GM18861 (cell line): Measurements from ENCODE around the gene SNX18.

Experiments used
- ATAC-seq: cut with Tn5 transposase; IDR thresholded peaks from one replicate; pipeline ENCODE4 v1.9.1; 2021; ENCODE audit not compliant: unreplicated experiment

The SNX18 gene

DNA sequence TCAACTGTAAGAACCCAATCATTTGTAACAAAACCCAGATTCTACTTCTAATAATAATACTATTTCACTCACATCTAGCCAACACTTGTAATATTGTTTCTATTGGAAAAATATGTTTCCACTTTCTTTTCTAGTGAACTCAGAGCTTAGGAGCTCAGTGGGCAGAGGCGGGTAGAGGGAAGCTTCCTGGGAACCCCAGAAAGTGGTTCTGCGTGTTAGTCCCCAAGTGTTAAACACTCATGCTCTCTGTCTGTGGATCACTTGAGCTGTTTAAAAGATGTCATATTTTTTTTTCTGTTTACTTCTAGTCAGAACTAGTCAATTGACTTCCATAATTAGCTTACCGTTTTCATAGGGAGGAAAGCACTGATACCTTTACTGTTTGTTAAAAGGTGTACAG is 20.6 kb downstream of the SNX18 start:
- no peak for ATAC-seq

DNA sequence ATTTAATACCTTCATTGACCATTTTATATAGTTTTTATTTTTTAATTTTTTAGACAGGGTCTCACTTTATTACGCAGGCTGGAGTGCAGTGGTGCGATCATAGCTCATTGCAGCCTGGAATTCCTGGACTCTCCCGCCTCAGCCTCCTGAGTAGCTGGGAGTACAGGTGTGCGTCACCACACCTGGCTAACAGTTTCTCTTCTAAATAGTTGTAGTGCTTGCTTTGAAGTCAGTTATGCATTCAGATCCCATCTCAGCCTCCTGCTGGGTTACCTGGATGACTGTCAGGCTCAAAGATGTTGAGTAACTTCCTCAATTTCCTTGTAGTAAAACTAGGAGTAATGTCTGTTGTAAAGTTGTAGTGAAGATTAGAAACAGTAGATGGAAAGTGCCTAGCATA is 21.4 kb downstream of the SNX18 start:
- ATAC-seq, result no peak

DNA sequence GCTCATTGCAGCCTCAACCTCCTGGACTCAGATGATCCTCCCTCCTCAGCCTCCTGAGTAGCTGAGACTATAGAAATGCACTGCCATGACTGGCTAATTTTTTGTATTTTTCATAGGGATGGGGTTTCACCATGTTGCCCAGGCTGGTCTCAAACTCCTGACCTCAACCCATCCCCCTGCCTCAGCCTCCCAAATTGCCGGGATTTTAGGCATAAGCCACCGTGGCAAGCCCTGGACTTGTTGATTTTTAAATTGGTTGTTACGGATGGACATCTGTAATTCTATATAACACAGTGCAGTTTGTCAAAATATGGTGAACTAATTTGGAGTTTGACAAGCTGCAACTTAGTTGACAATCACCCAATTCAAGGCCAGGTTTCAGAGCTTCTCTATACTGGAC is 22.7 kb downstream of the SNX18 start:
- ATAC-seq, result no peak

DNA sequence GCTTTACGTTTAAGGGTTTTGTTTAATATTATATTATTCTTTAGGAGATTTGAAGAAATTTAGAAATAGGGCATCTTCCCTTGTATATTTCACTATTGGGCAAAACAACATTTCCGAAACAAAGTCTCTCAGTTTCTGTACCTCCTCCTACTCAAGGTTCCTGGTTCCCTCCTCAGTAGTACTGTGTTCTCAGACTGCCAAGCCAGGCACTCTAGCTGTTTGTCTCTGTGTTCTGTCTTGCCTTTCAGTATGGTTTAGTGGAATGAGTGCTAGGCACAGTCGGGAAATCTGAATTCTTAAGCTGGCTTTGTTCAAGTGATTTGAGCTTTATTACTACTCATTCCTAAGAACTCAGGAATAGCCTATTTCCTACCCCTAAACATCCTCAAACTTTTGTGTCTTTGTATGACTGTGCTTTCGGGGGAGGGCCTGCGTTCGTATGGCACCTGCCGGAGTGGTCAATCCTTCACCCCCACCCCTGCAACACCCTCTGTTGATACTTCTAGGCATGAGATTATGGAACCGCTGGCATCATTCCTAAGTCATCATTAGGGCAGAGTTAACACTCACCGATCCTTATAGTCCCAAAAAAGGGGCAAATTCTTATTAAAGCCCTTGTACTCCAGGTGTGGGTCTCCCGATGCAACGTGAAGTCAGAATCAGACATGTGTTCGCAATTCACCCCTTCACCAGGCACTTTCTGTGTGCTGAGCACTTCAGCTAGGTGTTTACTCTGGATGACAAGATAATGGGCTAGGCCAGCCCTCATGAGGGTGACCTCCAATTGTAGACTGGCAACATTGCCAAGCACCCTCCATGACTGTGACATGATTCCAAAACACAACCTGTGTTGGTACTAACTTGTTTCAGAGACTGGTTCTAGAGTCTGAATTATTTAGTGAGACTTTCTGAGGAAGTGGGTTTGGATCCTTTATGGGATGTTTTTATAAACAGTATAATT is 24.5 kb downstream of the SNX18 start:
- no peak for ATAC-seq

DNA sequence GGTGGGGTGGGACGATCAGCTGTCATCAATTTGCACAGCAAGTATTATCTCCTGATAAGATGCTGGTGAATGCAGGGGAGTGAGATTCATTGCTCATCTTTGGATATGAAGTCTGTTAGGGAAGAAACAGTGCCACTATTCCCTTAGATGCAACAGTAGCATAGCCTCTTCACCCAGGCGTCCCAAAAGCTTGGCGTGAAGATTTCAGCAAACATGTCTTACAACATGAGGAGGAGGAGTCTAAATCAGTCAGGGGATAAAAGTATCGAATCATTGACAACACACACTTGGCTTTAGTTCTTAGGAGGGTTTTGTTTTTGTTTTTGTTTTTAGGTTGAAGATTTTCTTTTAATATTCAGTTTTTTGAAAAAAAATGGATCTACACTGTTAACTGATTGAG is 26.5 kb downstream of the SNX18 start:
- no peak for ATAC-seq

DNA sequence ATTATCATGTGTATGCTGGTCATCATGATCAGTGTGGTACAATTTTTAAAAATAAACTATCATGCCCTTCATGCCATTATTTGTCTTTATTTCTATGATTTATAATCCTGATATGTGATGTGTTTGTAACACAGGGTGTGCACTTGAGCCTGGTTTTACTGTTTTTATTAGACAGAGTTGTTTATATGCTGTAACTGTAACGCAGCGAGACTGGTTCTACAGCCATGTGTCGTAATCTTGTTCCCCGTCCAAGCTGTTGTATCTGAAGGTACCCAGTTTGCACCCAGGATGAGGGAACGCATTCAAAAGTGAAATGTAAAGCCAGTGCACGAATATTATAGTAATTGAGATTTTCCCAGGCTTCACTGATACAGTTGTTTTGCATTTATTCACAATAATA is 28.2 kb downstream of the SNX18 start:
- ATAC-seq, result no peak

DNA sequence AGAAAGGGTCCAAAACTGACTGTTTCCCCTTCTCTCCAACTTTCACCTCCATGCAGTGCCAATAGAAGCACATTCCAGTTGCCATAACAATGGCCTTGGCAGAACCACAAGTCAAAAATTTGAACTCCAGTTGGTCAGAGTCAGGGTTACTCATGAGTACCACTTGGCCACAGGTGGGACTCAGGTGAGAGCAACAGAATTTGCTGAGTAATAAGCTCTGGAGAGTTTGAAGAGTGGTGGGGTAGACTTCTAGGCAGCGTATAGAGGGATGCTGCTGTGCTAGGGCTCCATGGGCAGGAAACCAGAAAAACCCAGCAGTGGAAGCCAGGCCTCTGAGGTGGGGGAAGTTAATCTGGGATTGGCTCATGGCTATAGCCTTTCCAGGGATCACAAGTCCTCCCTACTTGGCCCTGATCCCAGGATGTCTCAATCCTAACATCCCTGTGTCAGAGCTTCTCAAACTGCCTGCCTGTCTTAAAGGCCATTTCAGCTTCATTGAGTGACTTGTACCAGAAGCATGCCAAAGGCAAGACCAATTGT is 30.2 kb downstream of the SNX18 start:
- no peak for ATAC-seq

DNA sequence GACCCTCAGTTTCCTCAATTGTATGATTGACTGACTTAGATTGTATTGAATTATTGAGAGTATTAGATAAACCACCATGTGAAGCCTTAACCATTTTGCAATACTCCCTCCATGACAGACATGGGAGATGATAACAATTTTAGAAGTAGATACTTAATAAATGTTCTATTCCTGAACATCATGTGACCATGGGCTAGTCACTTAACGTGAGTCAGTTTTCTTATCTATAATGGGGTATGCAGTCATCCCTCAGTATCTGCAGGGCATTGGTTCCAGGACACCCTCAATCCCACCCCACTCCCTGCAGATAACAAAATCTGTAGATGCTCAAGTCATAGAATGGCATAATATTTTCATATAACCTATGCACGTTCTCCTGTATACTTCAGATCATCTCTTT is 31.0 kb downstream of the SNX18 start:
- no peak for ATAC-seq

DNA sequence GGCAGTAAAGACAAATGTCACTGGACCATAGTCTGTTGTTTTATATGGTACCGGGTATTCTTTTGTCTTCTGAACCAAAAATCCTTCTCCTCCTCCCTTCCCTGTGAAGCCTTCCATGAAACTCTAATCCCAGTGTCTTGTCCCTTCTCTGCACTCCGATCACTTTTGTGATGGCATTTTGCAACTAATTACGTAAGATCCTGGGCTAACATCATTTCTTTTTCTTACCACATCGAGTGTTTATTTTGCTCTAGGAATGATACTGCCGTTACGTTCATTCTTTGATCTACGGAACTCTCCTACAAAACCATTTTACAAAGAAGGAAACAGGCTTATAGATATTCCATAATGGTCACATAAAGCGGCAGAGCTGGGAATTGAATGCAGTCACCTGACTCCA is 33.7 kb downstream of the SNX18 start:
- no peak for ATAC-seq

DNA sequence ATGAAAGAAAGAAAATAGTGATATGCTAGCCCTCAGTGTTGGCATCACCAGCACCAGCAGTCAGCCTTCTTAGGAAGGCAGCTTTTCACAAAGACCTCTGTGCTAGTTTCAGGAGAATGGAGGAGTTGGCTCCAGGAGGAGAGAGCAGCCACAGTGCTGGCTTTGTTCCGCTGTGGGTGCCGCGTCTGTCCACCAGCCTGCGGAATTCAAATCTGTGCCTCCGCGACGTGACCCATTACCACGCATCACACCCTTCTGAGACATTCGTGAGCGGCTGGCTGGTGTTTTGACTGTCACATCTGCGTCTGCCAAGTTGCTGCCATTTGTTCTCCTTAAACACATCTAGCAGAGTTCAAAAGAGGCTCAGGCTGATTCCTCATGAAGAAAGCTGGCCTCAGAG is 34.4 kb downstream of the SNX18 start:
- ATAC-seq, result no peak

DNA sequence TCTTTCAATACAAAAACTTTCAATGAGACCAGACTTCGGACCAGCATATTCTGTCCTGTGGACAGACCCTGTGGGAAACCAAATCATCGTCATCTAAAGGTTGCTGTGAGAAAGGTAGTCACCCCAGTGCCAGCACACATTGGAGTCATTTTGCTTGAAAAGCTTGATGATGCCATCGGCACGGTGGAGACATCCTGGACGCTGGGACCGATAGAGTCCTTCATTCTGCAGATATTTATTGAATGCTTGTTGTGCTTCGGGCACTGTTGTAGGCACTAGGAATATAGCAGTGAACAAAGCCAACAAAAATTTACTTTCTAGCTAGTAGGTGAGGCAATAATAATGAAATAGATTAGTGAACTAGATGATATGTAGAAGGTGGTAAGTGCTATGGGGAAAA is 34.9 kb downstream of the SNX18 start:
- ATAC-seq, result no peak

DNA sequence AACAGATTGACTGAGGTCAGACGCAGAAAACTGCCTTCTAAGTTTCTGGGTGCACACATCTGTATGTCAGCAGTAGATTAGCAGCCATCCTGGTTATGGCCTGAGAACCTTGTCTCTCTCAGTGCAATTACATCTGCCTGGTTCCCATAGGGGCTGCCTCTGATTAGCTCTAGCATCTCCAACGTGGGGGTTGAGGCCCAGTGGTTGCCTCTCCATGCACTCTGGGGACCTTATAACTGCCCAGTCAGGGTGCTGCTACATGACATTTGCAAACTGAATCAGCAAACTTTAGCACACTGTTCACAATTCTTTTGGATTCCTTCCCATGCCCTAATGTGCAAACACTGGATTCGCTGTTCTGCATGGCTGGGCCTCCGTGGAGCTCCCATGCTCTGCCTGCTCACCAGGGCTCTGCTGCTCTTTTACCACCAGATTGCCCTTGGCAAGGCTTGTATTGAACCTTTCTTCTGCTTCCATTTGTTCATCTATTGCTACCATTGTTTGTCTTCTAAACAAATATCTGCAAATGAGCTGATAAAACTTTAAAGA is 36.2 kb downstream of the SNX18 start:
- no peak for ATAC-seq

DNA sequence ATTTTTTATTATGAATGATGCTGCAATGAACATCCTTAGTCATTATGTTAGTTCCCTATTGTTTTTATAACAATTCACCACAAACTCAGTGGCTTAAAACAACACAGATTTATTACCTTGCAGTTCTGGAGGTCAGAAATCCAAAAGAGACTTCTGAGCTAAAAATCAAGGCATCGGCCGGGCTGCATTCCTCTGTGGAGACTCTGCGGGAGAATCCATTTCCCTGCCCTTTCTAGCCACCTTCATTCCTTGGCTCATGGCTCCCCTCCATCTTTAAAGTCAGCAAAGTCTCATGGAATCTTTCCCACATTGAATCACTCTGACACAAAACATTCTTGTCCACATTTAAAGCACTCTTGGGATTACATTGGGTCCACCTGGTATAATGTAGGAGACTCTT is 38.6 kb downstream of the SNX18 start:
- ATAC-seq, result no peak

DNA sequence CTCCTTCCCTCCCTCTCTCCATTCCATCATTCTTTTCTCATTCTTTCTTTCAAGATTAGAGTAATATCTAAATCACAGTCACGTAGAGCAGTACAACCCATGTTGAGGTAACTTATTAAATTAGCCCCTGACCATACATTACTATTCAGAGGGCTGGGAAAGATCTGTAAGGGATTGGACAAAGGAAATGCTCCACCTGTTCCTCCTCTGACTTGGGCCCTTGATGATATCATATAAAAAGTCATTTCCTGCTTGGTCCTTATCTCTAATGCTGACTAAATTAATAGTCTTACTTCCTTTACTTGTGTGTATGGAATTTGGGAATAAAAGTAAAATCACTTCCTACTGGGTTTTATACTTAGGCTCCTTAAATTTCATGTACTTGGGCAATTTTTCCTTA is 40.8 kb downstream of the SNX18 start:
- no peak for ATAC-seq

DNA sequence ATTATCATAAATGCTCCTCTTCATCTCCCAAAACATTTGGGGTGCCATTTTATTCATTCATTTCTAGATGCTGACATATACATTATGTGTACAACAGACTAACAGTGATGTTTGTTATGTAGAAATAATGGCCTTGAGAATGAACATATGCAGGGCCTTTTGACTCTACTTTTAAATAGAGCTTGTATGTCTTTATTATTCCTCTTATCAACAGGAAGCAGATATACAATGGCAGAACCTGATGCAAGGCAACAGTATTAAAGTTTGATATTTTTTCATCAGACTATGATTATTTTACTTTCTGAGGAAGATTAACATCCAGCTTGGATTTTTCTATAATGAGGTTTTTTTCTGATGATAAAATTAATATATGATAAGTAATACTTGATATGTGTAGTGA is 44.1 kb downstream of the SNX18 start:
- no peak for ATAC-seq

DNA sequence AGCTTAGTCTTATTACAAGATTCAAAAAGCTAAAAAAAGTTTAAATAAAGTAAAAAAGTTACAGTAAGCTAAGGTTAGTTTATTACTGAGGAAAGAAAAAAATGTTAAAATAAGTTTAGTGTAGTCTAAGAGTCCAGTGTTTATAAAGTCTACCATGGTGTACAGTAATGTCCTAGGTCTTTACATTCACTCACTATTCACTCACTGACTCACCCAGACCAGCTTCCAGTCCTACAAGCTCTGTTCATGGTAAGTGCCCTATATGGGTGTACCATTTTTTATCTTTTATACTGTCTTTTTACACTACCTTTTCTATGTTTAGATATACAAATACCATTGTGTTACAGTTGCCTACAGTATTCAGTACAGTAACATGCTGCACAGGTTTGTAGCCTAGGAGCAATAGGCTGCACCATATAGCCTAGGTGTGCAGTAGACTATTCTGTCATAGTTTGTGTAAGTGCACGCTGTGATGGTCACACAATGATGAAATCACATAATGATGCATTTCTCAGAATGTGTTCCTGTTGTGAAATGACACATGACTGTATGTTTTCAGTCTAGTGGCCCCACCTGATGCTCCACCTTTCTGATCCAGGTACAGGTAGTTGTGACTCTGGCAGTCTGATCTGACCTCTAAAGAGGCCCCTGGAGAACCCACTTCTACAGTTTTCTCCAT is 45.7 kb downstream of the SNX18 start:
- no peak for ATAC-seq

DNA sequence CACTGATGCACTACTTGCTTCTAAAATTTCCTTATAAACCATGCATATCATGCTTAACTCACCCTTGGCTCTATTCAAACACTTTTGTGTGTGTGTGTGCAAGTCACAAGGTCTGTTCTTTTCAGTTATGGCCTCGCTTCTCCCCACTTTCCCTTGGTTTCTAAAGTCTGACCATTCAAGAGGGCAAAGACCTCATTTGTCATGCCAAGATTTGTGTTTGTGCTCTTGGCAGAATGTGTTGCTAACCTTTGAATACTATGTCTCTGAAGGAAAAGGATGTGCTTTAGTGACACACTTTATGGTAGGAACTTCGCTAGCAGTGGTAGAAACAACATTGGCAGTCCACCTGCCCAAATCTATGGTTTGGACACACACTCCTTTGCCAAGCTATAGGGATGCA is 50.4 kb downstream of the SNX18 start:
- ATAC-seq, result no peak

DNA sequence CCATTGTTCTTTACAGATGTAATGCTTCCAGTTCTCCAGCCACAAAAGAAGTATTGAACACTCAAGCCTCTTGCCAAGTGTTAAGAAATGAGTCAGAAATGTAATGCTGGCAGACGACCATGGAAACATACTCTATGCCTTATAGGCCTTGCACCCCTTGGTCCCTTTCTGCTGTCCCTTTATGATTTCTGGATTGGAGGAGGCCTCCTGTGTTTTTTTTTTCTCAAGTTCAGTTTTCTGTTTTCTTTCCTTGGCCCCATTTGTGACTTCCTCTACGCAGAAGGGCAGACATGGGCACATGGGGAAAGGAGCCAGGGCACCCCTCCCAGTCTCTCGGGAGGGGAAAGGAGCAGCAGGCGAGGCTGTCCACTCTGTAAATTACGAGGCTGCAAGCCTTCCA is 53.4 kb downstream of the SNX18 start:
- ATAC-seq, result no peak

DNA sequence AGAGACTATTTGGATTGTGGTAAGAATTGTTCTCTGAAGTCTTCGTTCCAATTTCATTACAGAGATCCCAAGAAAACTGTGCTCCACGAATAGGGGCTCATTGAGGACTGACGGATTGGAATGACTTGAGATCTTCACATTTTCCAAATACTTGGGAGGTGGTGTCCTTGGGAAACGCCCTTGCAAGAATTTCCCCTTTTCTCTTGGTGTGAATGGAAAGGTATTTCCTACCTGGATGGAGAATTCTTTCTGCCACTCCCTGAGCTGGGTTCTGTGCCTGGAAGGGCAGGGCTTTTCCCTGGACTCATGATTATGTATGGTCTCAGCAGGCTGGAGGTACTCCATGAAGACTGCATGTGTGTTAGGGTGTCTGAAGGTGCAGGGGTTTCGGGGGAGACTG is 53.9 kb downstream of the SNX18 start:
- no peak for ATAC-seq

DNA sequence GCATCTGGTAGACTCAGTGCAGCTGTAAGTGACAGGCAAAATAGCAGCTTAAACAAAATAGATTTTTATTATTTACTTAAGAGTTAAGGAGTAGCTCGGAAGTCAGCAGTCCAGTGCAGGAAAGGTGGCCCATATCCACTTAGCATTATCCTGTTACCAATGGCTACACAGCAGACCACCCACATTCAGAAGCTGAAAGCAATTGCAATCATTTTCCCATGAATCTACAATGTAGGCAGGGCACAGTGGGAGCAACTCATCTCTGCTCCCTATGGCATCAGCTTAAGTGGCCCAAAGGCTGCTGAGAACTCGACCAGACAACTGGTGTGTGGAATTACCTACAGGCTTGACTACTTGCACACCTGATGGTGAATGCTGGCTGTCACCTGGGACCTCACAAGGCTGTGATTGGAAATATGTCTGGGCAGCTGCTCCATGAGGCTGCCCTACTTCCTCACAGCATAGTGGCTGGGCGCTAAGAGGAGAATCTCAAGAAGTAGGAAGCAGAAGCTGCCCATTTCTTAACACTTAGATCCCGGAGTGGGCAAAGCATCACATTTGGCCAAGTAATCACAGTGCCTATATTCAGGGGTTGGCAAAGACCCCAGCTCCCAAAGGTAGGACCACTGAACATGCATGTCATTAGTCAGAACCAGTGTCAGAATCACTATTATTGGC is 56.4 kb downstream of the SNX18 start:
- no peak for ATAC-seq

DNA sequence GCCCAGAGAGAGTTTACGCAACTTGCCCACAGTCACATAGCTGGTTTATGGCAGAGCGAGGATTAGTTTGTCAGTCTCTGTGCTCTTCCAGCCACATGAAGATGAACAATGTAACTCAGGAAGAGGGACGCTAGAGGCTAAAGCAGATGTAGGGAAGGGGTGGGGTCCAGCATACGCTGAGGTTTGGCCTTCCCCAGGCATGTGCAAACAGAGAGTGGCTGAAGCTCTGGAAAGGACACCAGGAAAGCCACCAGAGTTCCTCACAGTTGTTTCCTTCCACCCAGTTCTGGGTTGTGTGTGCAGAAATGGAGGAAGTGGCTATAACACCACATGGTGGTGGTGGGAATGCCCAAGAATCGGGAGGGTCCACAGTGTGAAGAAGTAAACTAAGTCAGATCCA is 60.0 kb downstream of the SNX18 start:
- no peak for ATAC-seq
